IPS-18c (cell line): ENCODE results near the gene WDR90.
A peak's percentile ranks its signal among the peaks of the same experiment; 100 is the strongest.
"Not testable (repeated sequence)": the region's sequence is repeated elsewhere in the genome, so short reads cannot be mapped to it uniquely, and the experiment has no call there.

ENCODE experiments used
- H3K4me3 ChIP-seq: 2 replicates; pipeline ENCODE4 v1.7.0; 2013; ENCODE audit warnings: low read depth, mild to moderate bottlenecking, low read length, moderate library complexity; ENCODE audit not compliant: insufficient read depth
- H3K9me3 ChIP-seq: one replicate; pipeline ENCODE4 v1.6.1; 2013; ENCODE audit warnings: mild to moderate bottlenecking, low read length, moderate library complexity; ENCODE audit not compliant: control insufficient read depth, insufficient read depth

The WDR90 gene

GRCh38 chr16:705431-706188 lies 56.4 kb downstream of the WDR90 start, which contains the start of gene FBXL16:
Gene FBXL16 (minus strand): TSS chr16:705801. CDS start chr16:697405, 8,396 bp downstream.
- Histone ChIP-seq H3K4me3 (peak within 1 kb of the TSS; percentile 50), H3K9me3 (no peaks in the 10 kb centered on the region)

GRCh38 chr16:706189-707061 lies 57.3 kb downstream of the WDR90 start:
- H3K4me3 ChIP-seq = peak overlapping the region; percentile 50

GRCh38 chr16:707062-707538 lies 57.9 kb downstream of the WDR90 start:
- Histone ChIP-seq H3K4me3 (peak overlapping the region; percentile 50), H3K9me3 (no peaks in the 10 kb centered on the region)

More at GRCh38 chr16:706189-707061, 57.3 kb downstream of the WDR90 start:
- no peaks in the 10 kb centered on the region for H3K9me3 ChIP-seq

- Histone ChIP-seq H3K9me3 (no peaks in the 10 kb centered on the region), H3K4me3 (no peak overlapping the region)
Observed at GRCh38 chr16:708019-708418, 58.9 kb downstream of the WDR90 start.

GRCh38 chr16:708959-709358 lies 59.8 kb downstream of the WDR90 start:
- Histone ChIP-seq H3K4me3 (no peak overlapping the region), H3K9me3 (no peaks in the 10 kb centered on the region)

- H3K9me3 ChIP-seq = no peaks in the 10 kb centered on the region
- no peak overlapping the region for H3K4me3 ChIP-seq
Observed at GRCh38 chr16:709566-710499, 60.7 kb downstream of the WDR90 start.

DNA sequence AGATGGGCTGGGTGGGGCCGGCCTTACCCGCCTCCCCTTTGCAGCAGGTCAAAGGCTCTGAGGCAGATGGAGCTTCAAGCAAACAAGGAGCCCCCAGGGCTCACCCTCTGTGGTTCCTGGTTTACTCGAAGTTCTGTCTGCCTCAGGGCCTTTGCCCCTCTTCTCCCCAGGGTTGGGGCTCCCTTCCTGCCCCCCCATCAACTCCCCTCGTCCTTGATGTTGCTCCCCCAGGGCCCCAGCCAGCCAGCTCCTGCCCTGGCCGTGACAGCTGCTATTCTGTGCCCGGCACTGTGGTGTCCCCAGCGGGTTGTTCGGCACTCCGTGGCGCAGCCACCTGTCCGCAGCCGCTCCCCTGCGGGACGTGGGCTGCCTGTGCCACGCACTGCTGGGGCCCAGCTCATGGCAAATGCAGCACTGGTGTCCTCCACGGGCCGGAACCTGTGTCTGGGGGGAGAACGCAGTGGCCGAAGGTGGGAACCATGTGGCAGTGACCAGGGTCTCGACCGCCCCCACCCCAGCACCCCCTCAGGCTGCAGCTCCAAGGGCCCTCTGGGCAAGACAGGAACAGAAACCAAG lies 61.4 kb downstream of the WDR90 start:
- no peaks in the 10 kb centered on the region for H3K9me3 ChIP-seq
- H3K4me3 ChIP-seq = no peak overlapping the region

- no peaks in the 10 kb centered on the region for H3K9me3 ChIP-seq
- H3K4me3 ChIP-seq = no peak overlapping the region
Observed at GRCh38 chr16:711084-711483, 61.9 kb downstream of the WDR90 start.

- H3K4me3 ChIP-seq = no peak overlapping the region
- H3K9me3 ChIP-seq = no peaks in the 10 kb centered on the region
Observed at GRCh38 chr16:711548-712320, 62.6 kb downstream of the WDR90 start.

GRCh38 chr16:712740-713250 lies 63.6 kb downstream of the WDR90 start:
- not testable (repeated sequence) for H3K4me3 ChIP-seq, H3K9me3 ChIP-seq

- no peak overlapping the region; the same call in 1 of the 2 replicates for H3K4me3 ChIP-seq
- H3K9me3 ChIP-seq = no peaks in the 10 kb centered on the region
Observed at GRCh38 chr16:714079-714478, 64.9 kb downstream of the WDR90 start.

- Histone ChIP-seq H3K9me3 (no peaks in the 10 kb centered on the region), H3K4me3 (peak within 1 kb of the TSS; percentile 56)
Observed at GRCh38 chr16:714558-715476, 65.7 kb downstream of the WDR90 start, which contains the start of gene METRN. Gene METRN (plus strand): TSS chr16:715118. CDS start chr16:715290, 172 bp downstream.

DNA sequence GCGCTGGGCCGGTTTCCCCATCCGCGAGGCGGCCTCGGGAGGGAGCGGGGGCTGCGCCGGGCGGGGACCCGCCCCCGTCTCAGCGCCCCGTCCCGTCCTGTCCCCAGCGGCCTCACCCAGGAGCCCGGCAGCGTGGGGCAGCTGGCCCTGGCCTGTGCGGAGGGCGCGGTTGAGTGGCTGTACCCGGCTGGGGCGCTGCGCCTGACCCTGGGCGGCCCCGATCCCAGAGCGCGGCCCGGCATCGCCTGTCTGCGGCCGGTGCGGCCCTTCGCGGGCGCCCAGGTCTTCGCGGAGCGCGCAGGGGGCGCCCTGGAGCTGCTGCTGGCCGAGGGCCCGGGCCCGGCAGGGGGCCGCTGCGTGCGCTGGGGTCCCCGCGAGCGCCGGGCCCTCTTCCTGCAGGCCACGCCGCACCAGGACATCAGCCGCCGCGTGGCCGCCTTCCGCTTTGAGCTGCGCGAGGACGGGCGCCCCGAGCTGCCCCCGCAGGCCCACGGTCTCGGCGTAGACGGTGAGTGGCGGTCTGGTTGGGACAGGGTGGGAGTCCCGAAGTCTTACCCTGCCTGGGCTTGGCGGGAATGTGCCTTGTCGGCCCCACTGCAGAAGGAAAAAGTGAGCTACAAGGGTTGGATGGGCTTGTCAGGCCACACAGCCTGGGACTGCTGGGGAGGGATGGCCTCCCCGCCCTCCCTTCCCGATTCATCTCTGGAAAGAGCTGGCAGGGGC lies 66.5 kb downstream of the WDR90 start:
- no peaks in the 10 kb centered on the region for H3K9me3 ChIP-seq
- peak overlapping the region; percentile 56 for H3K4me3 ChIP-seq

- no peaks in the 10 kb centered on the region for H3K9me3 ChIP-seq
- peak overlapping the region; percentile 56 for H3K4me3 ChIP-seq
Observed at GRCh38 chr16:716200-716568, 67.0 kb downstream of the WDR90 start.
